ENCODE measurements around the gene NRXN2.

The NRXN2 gene

DNA sequence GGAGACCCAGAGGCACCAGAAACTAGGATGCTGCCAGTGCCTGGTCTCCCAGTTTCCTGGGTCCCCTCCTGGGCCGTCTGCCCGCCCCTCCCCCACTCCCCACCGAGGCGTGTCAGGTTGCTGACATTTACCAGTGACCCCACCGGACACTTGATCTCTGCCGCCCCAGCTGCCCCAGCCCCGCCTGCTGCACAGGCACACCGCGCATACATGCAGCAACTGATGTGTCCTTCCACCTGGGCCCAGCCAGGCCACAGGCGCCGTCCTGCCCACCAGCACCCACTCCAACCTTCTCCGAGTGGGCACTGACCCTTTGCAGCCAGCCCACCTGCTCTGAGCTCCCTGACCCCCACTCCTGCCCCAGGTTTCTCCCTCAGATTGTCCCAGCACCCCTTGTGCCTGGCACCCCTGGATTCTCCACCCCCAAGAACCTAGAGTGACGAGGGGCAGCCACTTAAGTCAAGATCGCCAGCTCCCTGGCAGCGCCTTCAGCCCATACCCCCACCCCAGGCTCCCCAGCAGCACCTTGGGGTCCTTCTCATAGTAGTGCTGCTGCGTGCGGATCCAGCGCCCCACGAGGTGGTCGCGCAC is 36.2 kb upstream of the NRXN2 start:
- DNase-seq (ENCODE audit: low read depth) = no peak

DNA sequence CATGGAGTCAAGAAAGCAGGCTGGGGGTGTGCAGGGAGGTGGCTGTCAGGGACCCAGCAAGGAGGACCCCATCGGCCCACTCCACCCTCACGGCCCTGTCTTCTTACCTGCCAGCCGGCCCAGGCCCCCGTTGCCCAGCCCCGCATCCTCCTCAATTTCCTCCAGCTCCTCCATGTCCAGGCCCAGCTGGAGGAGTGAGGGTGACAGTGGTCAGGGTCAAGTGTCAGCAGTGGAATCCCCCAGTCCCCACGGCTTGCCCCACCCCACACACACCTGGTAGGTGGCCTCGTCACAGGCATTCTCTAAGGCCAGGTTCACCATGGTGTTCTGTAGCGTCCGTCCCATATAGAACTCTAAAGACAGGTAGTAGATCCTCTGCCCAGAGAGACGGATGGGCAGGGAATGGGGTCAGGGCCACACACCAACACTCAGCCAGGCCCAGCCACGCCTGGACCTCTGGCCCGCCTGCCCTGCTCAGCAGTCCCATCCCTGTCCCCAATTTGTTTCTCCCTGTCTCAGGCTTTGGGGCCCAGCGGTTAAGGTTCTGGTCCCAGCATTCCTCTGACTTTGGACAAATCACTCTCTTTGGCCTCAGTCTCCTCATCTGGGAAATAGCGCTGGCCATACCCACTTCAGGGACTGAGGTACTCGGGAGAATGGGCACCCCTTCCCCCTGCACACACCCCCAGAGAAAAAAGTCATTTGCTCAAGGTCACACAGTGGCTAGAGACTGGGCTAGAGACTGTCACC is 35.5 kb upstream of the NRXN2 start:
- no peak for DNase-seq (ENCODE audit: low read depth)

DNA sequence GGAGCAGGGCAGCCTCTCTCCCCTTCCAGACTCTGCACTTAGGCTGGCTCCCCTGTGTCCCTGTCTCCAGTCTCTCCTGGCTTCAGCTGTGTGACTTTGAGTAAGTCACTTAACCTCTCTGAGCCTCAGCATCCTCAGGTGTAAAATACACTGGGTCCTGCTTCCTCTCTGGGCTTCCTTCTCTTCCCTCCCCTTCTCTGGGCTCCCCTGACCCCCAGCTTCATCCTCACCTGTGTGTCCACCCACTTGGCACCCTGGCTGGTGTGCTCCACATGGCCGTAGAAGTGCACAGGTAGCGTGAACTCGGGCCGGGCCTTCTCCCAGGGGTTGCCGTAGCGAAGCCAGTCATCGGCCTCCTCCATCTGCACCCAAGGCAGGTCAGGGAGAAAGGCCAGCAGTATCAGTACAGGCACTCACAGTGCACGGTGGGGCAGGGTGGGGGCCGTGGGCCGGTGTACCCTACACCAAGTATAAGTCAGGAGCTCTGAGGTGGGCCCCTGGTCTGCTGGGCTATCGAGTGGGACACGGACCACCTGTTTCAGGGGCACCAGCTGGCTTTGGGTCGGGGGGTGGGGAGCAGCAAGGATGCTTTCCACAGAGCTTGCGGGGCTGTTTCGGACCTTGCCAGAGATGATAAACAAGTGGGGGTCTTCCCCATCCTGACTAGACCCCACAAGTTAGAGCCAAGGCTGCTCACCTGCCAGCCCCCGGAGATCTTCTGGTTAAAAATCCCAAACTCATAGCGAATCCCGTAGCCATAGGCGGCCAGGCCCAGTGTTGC is 34.7 kb upstream of the NRXN2 start:
- no peak for DNase-seq (ENCODE audit: low read depth)

DNA sequence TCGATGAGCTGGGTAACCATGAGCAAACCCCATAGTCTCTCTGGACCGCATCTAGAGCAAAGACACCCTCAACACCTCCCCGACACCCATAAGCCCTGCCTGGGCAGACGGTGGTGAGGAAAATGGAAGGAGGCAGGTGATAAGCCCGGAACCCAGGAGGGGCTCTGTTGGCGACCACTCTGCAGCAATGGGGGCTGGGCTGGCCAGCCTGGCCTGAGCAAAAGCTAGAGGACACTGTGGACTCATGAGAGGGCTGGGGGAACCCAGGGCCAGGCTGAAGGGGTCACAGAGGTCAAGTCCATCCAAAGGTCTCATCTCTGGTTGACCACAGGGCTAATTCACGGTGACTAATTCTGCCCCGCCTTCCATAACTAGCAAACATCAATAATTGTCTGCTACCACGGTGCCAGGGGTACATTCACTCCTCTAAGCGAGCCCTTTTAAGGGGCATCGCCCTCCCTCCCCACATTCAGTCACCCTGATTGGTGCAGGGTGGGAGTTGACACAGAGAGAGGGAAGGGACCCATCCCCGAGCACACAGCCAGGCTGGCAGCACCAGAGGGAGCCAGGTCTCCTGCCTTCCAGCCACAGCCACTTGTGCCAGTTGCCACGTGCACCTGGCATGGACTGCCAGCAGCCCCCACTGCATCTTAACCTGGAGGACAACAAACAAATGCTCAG is 32.8 kb upstream of the NRXN2 start:
- no peak for DNase-seq (ENCODE audit: low read depth)

DNA sequence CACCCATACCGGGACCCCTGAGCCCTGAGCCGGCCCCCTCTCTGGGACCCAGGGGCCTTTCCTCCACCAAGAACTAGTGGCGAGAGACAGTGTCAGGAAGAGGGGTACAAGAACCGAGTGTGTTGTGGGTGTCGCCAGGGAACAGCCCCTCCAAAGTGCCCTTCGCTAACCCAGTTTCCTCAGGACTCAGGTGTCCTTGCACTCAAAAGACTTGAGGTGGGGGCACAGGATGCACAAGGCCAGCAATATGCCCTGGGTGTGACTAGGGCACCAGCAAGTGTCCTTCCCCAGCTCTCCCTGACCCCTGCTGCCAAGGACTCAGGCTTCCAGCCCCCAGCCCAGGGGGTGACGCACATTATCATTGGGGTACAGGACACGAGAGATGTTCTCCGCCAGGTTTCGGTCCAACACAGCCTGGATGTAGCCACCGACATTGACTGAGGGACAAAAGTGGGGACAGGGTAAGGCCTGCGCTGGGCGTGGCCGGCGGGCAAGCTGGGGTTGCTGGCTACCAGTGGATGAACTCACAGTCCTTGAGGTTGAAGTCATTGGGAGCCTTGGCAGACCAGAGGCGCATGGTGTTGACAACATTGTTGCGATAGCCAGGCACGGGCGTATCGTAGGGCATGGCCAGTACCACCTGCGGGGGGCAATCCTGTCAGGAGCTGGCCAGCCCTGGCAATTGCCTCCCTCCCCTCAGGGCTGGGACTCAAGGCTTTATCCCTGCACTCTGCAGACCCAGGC is 32.1 kb upstream of the NRXN2 start:
- DNase-seq (ENCODE audit: low read depth) = no peak

DNA sequence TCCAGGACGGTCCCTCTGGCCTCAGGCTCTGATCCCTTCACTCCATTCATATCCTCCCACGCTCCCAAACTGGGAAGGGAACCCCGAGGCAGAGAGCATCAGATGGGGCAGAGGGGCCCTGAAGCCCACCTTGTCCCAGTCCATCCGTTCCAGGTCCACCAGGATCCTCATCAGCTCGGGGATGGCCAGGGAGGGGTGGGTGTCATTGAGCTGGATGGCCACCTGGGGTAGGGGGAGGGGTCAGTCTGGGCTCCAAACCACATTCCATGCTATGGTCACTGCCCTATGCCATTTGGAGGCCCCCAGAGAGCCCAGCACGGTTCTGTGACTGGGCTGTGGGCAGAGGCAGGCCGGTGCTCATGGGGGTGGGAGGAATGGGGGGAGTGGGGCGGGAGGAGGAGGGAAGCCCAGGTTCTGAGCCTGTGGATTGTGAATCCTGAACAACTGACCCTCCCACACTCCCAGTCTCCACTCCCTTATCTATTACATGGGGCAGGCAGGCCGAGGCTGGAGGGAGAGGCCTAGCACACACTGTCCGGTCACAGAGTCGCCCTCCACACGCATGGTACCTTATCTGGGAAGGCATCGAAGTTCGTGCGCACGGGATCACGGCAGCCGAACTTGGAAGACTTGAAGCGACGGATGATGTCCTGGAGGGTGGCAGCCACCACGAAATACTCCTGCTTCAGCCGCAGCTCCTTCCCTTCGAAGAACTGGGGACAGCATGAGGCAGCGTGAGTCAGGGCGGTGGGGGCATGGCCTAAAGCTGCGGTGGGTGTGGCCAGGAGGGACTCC is 31.3 kb upstream of the NRXN2 start:
- DNase-seq (ENCODE audit: low read depth) = no peak

DNA sequence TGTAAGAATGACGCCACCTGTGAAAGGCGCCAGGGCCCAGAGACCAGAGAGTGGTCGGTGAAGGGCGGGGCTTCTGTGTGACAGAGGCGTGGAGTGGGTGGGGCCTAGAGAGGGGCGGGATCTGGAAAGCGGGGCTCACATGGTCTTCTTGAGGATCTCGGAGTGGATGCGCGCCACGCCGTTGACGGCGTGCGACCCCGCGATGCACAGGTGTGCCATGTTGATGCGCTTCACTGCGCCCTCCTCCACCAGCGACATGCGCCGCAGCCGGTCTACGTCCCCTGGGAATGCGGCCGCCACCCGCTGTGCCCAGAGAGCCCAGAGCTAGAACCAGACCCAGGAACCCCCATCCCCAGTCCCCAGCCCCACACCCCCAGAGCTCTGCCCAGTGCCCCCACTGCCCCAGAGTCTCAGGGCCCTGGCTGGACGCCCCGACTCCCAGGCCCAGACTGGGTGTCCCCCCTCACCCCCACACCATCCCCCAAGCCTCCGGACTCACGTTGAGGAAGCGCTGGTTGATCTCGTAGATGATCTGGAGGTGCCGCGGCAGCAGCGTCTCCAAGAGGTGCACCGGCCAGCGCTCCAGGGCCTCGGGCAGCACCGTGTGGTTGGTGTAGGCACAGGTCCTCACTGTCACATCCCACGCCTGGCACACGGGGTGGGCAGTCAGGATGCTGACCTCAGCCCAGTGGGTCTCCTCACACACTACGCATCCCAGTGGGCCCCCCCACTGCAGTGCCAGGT is 30.6 kb upstream of the NRXN2 start:
- no peak for DNase-seq (ENCODE audit: low read depth)

DNA sequence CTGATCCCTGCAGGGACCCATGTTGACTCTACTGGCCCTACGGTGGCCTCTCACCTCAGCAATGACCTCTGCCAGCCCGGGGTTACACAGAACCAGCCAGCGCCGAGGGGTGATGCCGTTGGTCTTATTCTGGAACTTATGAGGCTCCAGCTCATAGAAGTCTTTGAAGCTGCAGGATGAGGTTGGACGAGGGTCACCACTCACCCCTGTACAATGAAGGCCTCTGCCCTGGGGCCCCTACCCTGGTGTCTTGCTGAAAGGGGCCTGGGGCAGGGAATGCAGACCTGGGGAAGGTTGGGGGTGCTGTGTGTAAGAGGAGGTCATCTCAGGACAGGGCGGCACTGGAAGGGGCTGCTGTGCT is 30.0 kb upstream of the NRXN2 start:
- no peak for DNase-seq (ENCODE audit: low read depth)

DNA sequence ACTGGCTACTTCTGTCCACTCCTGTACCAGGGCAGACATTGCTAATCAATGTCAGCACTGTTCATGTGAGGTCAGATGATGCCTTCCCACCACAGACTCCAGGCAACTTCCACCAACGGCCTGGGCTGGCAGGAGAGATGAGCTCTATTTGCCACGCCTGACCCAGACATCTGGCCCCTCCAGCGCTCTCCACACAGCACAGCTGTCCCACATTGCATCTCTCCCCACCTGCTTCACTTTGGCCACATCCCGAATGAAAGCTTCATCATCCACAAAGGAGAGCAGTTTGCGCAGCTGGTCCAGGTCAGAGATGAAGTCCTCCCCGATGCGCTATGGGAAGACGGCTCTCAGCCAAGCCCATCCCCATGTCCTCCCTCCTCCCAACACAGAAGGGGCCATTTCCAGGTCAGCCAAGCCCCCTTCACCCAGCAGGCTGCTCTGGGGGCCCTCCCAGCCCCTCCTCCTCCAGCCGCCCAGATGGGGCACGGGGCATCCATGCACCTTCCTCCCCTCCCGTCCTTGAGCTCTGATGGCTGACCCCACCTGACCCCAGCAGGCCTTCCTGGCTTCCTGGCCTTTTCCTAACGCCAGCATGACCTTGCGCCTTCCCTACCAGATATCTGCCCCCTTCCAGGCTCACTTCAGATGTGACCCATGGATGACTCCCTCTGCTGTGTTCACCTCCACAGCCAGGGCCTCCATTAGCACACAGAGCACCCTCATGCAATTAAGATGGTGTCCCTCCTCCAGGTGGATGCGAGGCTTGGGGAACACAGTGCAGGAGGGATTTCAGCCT is 29.4 kb upstream of the NRXN2 start:
- no peak for DNase-seq (ENCODE audit: low read depth)

DNA sequence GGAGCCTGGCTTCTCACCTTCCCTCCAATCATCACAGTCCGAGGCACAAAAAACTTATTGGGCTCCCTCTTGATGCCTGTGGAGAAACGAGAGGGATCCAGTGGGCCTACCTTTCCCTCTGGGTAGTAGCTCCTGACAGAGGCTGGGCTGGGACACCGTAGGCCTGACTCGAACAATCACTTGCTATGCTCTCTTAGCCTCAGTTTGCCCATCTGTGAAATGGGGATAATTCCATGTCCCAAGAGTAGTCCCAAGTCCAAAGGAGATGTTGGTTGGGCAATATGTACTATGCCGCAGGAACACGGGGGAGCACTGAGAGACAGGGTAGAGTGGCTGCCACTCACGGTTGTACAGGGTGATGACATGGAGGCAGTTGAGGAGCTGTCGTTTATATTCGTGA is 28.6 kb upstream of the NRXN2 start:
- DNase-seq (ENCODE audit: low read depth) = no peak

DNA sequence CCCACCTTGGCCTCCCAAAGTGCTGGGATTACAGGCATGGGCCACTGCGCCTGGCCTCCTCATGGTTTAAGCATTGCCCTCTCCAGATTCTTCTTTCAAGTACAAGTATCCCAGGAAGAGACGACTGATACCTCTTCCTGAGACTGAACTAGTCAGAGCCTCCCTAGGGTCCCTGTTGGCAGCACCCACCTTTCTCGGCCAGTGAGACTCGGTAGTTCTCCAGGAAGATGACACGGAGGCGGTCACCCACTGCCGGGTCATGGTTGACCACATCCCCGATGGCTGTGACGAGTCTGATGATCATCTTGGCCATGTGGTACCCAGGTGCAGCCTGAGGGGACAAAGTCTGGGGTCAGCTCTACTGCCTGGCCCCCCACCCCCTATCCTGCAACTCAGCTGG is 28.1 kb upstream of the NRXN2 start:
- no peak for DNase-seq (ENCODE audit: low read depth)

DNA sequence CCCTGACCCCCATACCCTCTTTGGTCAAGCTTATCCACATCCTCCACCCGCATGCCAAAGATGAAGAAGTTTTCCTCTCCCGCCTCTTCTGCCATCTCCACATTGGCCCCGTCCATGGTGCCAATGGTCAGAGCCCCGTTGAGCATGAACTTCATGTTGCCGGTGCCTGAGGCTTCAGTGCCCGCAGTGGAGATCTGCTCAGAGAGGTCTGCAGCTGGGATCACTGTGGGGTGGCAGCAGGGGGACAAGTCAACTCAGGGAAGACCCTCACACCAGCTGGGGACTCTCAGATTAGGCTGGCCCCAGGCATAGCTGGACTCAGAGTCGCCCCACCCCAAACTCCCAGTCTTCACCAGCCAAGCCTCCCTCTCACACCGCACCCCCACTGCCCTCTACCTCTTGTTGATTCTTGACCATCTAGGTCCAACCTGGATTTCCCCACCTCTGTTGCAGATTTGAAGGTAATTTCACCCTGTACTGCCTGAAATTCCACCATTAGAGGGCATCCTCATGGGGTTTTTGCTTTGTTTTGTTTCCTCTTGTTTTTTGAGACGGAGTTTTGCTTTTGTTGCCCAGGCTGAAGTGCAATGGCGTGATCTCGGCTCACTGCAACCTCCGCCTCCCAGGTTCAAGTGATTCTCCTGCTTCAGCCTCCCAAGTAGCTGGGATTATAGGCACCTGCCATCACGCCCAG is 27.5 kb upstream of the NRXN2 start:
- no peak for DNase-seq (ENCODE audit: low read depth)

DNA sequence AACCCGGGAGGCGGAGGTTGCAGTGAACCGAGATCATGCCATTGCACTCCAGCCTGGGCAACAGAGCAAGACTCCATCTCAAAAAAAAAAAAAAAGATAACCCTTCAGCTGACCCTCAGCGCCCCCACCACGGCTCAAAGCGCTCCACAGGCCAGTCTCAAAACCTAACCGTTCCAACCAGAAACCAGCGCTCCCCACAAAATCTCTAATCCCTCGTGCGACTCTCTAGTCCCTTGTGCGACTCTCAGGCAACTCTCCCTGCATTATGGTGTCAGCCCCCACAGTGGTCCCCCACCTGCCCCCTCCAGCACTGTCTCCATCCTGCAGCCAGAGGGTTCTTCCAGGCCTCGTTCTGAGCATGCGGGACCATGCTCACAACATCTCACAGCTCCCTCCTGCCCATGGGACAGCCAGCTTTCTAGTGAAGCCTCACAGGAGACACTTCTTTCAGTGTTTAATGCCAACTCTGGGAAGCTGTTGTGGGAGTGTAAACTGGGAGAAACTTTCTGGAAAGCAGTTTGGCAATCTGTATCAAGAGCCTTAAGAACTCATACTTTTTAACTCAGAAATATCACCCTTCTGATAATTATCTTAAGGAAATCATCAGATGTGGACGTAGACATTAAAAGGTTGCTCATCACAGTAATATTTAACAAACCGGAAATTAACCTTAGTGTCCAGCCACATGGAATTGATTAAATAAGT is 25.1 kb upstream of the NRXN2 start:
- DNase-seq (ENCODE audit: low read depth) = no peak

DNA sequence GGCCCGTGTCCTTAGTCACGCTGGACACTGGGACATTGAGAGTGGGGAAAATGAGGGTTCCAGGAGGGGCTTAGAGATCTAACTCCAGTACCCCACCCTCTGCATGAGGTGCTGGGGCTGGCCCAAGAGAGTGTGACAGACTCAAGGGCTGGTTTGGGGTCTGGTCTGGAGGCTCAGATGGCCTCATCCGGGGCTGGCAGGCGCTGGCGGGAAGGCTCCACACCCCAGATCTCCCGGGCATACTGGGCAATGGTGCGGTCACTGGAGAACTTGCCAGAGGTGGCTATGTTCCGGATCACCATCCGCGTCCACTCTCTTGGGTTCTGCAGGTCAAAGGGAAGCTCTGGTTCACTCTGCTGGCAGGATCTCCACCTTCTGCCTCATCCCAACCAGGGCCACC is 23.5 kb upstream of the NRXN2 start:
- no peak for DNase-seq (ENCODE audit: low read depth)

DNA sequence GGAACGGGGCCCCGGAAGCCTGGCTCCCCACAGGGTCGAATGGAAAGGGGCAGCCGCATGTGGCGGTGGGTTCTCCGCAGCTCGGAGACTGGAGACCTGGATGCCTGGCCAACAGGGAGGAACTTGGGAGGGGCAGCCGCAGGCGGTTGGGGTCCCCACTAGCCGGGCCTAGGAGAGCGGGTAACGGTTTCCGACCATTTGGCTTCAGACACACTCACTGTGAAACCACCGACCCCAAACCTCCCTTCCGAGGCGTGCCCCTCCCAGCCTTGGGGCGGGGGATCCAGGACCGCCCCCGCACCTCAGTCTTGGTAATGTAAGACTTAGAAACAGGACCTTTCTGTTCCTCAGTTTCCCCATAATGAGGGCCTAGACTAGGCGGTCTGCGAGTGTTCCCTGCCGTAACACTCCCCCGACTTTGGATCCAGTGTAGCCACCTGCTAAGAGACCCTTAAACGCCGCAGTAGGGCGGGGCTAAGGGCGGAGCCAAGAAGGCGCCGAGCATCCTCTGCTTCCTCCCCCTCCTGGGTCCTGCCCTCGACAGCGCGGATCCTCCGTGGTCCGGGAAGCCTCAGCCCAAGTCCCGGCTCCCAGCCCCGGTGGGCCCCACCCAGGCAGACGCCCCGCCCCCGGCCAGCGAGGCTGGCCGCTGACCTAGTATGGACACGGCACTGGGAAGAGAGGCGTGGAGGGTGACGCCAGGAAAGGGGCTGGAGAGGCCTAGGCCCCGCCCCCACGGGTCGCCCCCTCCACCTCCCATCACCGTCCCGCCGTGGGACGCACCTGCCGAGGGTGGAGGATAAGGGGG is 22.7 kb upstream of the NRXN2 start:
- peak; percentile 59 for DNase-seq (ENCODE audit: low read depth)

DNA sequence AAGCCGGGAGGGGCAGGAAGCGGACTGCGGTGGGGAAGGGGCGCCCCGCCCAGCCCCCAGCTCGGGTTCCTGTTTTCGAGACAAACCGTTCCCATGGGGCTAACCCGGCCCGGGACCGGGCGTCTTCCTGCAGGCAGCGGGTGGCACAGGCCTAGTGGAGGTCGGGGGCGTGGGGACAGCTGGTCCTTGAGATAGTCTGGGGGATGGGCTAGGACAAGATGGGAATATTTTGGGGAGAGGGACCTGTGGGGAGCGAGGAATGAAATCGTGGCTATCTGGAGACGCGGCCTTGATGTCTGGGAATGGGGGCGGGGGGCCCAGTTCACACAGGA is 22.2 kb upstream of the NRXN2 start:
- DNase-seq (ENCODE audit: low read depth) = peak; percentile 54

DNA sequence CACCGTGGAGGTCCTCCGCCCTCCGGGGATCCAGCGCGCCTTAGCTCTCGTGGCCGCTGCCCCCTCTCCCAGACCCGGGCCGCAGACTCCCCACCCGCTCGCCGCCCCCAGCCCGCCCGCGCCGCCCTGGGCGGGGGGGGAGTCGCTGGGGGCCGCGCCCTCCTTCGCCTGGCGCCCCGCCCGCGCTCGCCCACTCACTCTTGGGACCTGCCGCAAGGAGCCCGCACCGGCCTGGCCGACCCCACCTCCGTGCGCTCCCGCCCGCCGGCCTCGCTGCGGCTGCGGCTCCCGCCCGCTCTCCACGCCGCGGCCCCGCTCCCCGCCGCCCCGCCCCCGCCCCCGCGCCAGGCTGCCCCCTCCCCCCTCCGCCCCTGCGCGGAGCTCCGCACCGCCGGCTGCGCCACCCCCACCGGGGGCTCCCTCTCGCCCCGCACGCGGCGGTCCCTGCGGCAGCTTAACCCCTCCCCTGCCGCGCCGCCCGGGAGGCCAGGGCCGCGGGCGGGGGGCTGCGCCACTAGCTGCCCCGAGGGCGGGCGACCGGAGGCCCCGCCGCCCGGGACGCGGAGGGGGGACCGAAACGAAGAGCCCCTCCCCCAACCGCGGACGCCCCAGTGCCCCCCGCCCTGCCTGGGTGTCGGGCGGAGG is 21.7 kb upstream of the NRXN2 start:
- DNase-seq (ENCODE audit: low read depth) = no peak
